ENCODE results near the gene NQO2. TPM values are rescaled to one million over a fixed set of nuclear protein-coding genes. Genes with fewer than 3 reads are reported as not detected.

NQO2 gene
- total and polyA plus RNA-seq, 7 experiments from 2014 or later, result 8.1 to 52.0 (median 26.2) TPM

DNA sequence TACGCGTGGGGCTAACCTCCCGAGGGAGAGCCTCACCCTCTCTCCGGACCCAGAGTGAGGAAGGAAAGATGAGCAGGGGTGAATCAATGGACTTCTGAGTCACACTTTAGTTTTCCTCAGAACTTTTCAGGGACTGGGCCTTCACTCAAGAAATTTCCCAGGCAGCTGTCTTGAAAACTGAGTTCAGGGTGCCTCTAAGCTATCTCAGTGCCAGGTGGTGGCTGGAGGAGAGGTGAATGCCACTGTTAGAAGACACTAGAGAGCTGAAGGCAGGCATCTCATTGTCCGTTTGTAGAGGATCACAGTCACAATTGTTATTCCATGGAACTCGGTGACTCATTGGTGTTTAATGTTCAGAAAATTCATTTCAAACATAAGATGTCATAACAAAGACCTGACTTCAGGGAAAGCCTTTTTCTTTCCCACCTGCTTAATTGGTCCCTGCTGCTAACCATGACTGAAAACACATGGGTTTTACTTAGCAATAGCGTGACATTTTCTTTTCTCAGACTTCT is 23.1 kb upstream of the NQO2 start:
- peak overlapping the region in 1 of 10 donors; percentile 59 for H3K4me3 Mint-ChIP-seq
- H3K27ac Mint-ChIP-seq, result no peak overlapping the region
- H3K9me3 Mint-ChIP-seq, result peaks cover 0 to 7% (median 0%) of the 10 kb centered on the region in 11 donors

DNA sequence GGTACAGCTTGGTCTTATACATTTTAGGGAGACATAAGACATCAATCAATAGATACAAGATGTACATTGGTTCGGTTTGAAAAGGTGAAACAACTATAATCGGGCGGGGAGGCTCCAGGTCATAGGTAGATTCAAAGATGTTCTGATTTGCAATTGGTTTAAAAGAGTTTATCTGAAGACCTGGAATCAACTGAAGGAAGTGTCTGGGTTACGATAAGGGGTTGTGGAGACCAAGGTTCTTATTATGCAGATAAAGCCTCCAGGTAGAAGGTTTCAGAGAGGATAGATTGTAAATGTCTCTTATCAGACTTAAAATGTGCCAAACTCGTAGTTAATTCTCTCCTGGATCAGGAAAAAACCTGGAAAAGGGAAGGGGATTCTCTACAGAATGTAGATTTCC is 22.4 kb upstream of the NQO2 start:
- H3K9me3 Mint-ChIP-seq, result peaks cover 0 to 7% (median 0%) of the 10 kb centered on the region in 11 donors

More for the DNA sequence above, 23.1 kb upstream of the NQO2 start:
- H3K27me3 Mint-ChIP-seq, result peaks cover 0 to 77% (median 4%) of the 10 kb centered on the region in 5 donors
- POLR2A ChIA-PET, result interaction anchor here (0.9 to 4.4 kb wide), 3 partner anchors 12 to 35 kb away, joined by 3 to 33 read pairs (median 29); no protein-coding TSS in a partner anchor
- peaks cover 6 to 20% (median 17%) of the 10 kb centered on the region in 7 donors for H3K4me1 Mint-ChIP-seq
- Histone ChIP-seq H3K9me3 (ENCODE audit: control insufficient read depth in 2 of 3, low read length in 3 of 3) (no peaks in the 10 kb centered on the region), H3K36me3 (ENCODE audit: control insufficient read depth in 2 of 3, insufficient read depth in 3 of 3, low read length in 3 of 3) (no peaks in the 10 kb centered on the region), H3K4me3 (ENCODE audit: low read length) (no peak overlapping the region), H3K27me3 (ENCODE audit: control insufficient read depth in 2 of 2, insufficient read depth in 2 of 2, low read length in 2 of 2) (no peaks in the 10 kb centered on the region), H3K4me1 (ENCODE audit: control insufficient read depth in 2 of 2, insufficient read depth in 2 of 2, low read length in 2 of 2) (peaks cover 7 to 16% of the 10 kb centered on the region in 2 donors), H3K27ac (ENCODE audit: low read depth, low read length) (no peak overlapping the region)
- CTCF ChIA-PET, result interaction anchor here (1.3 kb wide), 1 partner anchor 14 kb away, joined by 3 read pairs; no protein-coding TSS in a partner anchor
- peaks cover 0 to 2% (median 0%) of the 10 kb centered on the region in 5 donors for H3K36me3 Mint-ChIP-seq
- no peak for DNase-seq
- intact Hi-C loops (cut with micrococcal nuclease), result no loop called here
- ATAC-seq, result no peak

DNA sequence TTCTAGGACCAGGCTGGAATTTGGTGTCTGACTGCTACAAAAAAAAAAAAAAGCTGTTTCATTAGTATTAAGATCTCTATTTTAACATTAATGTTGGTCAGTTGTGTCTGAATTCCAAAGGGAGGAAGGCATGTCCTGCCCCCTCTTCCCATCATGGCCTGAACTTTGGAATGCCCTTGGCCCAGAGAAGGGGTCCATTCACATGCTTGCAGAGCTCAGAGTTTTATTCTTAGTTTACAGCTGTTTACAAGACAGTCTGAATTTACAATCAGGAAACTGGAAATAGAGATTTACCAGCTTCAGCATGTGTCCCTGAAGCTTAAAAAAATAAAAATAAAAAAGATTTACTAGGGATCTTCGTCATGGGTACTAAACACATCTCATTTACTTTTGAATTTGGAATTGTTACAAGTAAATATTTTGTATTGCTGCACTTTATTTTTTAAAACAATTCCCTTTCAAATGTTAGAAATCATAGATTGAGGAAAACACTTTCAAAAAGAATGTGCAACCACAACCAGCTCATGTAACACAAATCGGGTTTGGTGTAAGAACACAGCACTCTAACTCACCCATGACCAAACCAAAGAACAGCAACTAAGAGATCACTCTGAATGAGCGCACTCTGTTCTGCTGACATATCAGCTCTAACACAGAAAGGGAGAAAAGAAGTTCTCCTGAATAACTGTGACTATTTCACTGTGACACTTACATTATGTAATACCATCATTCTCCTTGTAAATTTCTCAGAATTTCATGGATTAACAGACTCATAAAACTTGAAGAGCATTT is 21.7 kb upstream of the NQO2 start:
- Histone ChIP-seq H3K4me3 (ENCODE audit: low read length) (no peak overlapping the region), H3K27me3 (ENCODE audit: control insufficient read depth in 2 of 2, insufficient read depth in 2 of 2, low read length in 2 of 2) (no peaks in the 10 kb centered on the region), H3K27ac (ENCODE audit: low read depth, low read length) (no peak overlapping the region), H3K36me3 (ENCODE audit: control insufficient read depth in 2 of 3, insufficient read depth in 3 of 3, low read length in 3 of 3) (no peaks in the 10 kb centered on the region), H3K9me3 (ENCODE audit: control insufficient read depth in 2 of 3, low read length in 3 of 3) (no peaks in the 10 kb centered on the region), H3K4me1 (ENCODE audit: control insufficient read depth in 2 of 2, insufficient read depth in 2 of 2, low read length in 2 of 2) (peaks cover 0 to 11% of the 10 kb centered on the region in 2 donors)
- intact Hi-C loops (cut with micrococcal nuclease), result no loop called here
- no peak for DNase-seq
- Mint-ChIP-seq H3K4me1 (peaks cover 0 to 15% (median 5%) of the 10 kb centered on the region in 7 donors), H3K36me3 (peaks cover 0 to 2% (median 0%) of the 10 kb centered on the region in 5 donors), H3K4me3 (no peak overlapping the region), H3K27me3 (peaks cover 0 to 72% (median 5%) of the 10 kb centered on the region in 5 donors), H3K9me3 (peaks cover 0 to 2% (median 0%) of the 10 kb centered on the region in 11 donors), H3K27ac (no peak overlapping the region)
- ChIA-PET POLR2A (interaction anchor here (1.5 to 4.4 kb wide), 2 partner anchors 11 to 74 kb away, joined by 3 to 29 read pairs; partner anchors contain the start of gene SERPINB9), CTCF (interaction anchor here (1.3 kb wide), 1 partner anchor 12 kb away, joined by 3 read pairs; no protein-coding TSS in a partner anchor)
- ATAC-seq, result no peak

More for the DNA sequence above, 22.4 kb upstream of the NQO2 start:
- peaks cover 0 to 2% (median 0%) of the 10 kb centered on the region in 5 donors for H3K36me3 Mint-ChIP-seq
- POLR2A ChIA-PET, result interaction anchor here (4.0 to 4.4 kb wide), 2 partner anchors 11 to 35 kb away, joined by 29 to 33 read pairs; no protein-coding TSS in a partner anchor
- ATAC-seq, result no peak
- CTCF ChIA-PET, result interaction anchor here (1.3 kb wide), 1 partner anchor 13 kb away, joined by 3 read pairs; no protein-coding TSS in a partner anchor
- peaks cover 0 to 76% (median 5%) of the 10 kb centered on the region in 5 donors for H3K27me3 Mint-ChIP-seq
- no peak overlapping the region for H3K27ac ChIP-seq (ENCODE audit: low read depth, low read length)
- intact Hi-C loops (cut with micrococcal nuclease), result no loop called here
- no peaks in the 10 kb centered on the region for H3K36me3 ChIP-seq (ENCODE audit: control insufficient read depth in 2 of 3, insufficient read depth in 3 of 3, low read length in 3 of 3)
- no peaks in the 10 kb centered on the region for H3K9me3 ChIP-seq (ENCODE audit: control insufficient read depth in 2 of 3, low read length in 3 of 3)
- H3K4me3 Mint-ChIP-seq, result peak overlapping the region in 1 of 10 donors; percentile 23
- no peak for DNase-seq
- no peak overlapping the region for H3K4me3 ChIP-seq (ENCODE audit: low read length)
- H3K4me1 ChIP-seq (ENCODE audit: control insufficient read depth in 2 of 2, insufficient read depth in 2 of 2, low read length in 2 of 2), result peaks cover under 1 to 11% of the 10 kb centered on the region in 2 donors
- H3K4me1 Mint-ChIP-seq, result peaks cover 7 to 14% (median 11%) of the 10 kb centered on the region in 7 donors
- H3K27ac Mint-ChIP-seq, result no peak overlapping the region
- H3K27me3 ChIP-seq (ENCODE audit: control insufficient read depth in 2 of 2, insufficient read depth in 2 of 2, low read length in 2 of 2), result no peaks in the 10 kb centered on the region

GRCh38 chr6:2978923-2979322 is 20.8 kb upstream of the NQO2 start:
- Mint-ChIP-seq H3K4me1 (peaks cover 0 to 19% (median 6%) of the 10 kb centered on the region in 7 donors), H3K4me3 (no peak overlapping the region), H3K27me3 (peaks cover 0 to 73% (median 5%) of the 10 kb centered on the region in 5 donors), H3K36me3 (no peaks in the 10 kb centered on the region), H3K27ac (peak overlapping the region in 1 of 9 donors; percentile 8), H3K9me3 (no peaks in the 10 kb centered on the region)
- POLR2A ChIA-PET, result interaction anchor here (1.3 to 4.4 kb wide), 3 partner anchors 10 to 75 kb away, joined by 3 to 29 read pairs (median 3); partner anchors contain the start of gene SERPINB9
- H3K9me3 ChIP-seq (ENCODE audit: control insufficient read depth in 2 of 3, low read length in 3 of 3), result no peaks in the 10 kb centered on the region
- DNase-seq (no peak), ATAC-seq (no peak)
- no peak overlapping the region for H3K27ac ChIP-seq (ENCODE audit: low read depth, low read length)
- CTCF ChIA-PET, result no interaction called here
- no peaks in the 10 kb centered on the region for H3K27me3 ChIP-seq (ENCODE audit: control insufficient read depth in 2 of 2, insufficient read depth in 2 of 2, low read length in 2 of 2)
- H3K4me3 ChIP-seq (ENCODE audit: low read length), result no peak overlapping the region
- intact Hi-C loops (cut with micrococcal nuclease), result no loop called here
- peaks cover 0 to 7% of the 10 kb centered on the region in 2 donors for H3K4me1 ChIP-seq (ENCODE audit: control insufficient read depth in 2 of 2, insufficient read depth in 2 of 2, low read length in 2 of 2)
- H3K36me3 ChIP-seq (ENCODE audit: control insufficient read depth in 2 of 3, insufficient read depth in 3 of 3, low read length in 3 of 3), result no peaks in the 10 kb centered on the region

GRCh38 chr6:2979819-2980464 is 19.8 kb upstream of the NQO2 start:
- H3K27ac ChIP-seq (ENCODE audit: low read depth, low read length), result no peak overlapping the region
- intact Hi-C loops (cut with micrococcal nuclease), result no loop called here
- no peaks in the 10 kb centered on the region for H3K9me3 Mint-ChIP-seq
- no peak overlapping the region for H3K4me3 ChIP-seq (ENCODE audit: low read length)
- no peaks in the 10 kb centered on the region for H3K36me3 Mint-ChIP-seq
- H3K27me3 ChIP-seq (ENCODE audit: control insufficient read depth in 2 of 2, insufficient read depth in 2 of 2, low read length in 2 of 2), result no peaks in the 10 kb centered on the region
- no peaks in the 10 kb centered on the region for H3K36me3 ChIP-seq (ENCODE audit: control insufficient read depth in 2 of 3, insufficient read depth in 3 of 3, low read length in 3 of 3)
- no peak for ATAC-seq
- ChIA-PET POLR2A (interaction anchor here (1.2 to 4.4 kb wide), 4 partner anchors 9 to 130 kb away, joined by 3 to 29 read pairs (median 3); partner anchors contain the start of gene SERPINB9), CTCF (interaction anchor here (0.6 to 1.5 kb wide), 2 partner anchors 10 to 346 kb away, joined by 3 to 6 read pairs; no protein-coding TSS in a partner anchor)
- peaks cover 0 to 7% of the 10 kb centered on the region in 2 donors for H3K4me1 ChIP-seq (ENCODE audit: control insufficient read depth in 2 of 2, insufficient read depth in 2 of 2, low read length in 2 of 2)
- peaks cover 0 to 19% (median 6%) of the 10 kb centered on the region in 7 donors for H3K4me1 Mint-ChIP-seq
- H3K27me3 Mint-ChIP-seq, result peaks cover 0 to 70% (median 5%) of the 10 kb centered on the region in 5 donors
- no peak for DNase-seq
- H3K4me3 Mint-ChIP-seq, result no peak overlapping the region
- no peak overlapping the region for H3K27ac Mint-ChIP-seq
- no peaks in the 10 kb centered on the region for H3K9me3 ChIP-seq (ENCODE audit: control insufficient read depth in 2 of 3, low read length in 3 of 3)

GRCh38 chr6:2980465-2980855 is 19.2 kb upstream of the NQO2 start:
- Mint-ChIP-seq H3K27me3 (peaks cover 0 to 73% (median 5%) of the 10 kb centered on the region in 5 donors), H3K4me3 (no peak overlapping the region), H3K4me1 (peaks cover 0 to 19% (median 6%) of the 10 kb centered on the region in 7 donors), H3K27ac (peak overlapping the region in 1 of 9 donors; percentile 22), H3K36me3 (no peaks in the 10 kb centered on the region), H3K9me3 (no peaks in the 10 kb centered on the region)
- intact Hi-C loops (cut with micrococcal nuclease), result no loop called here
- peaks cover 0 to 7% of the 10 kb centered on the region in 2 donors for H3K4me1 ChIP-seq (ENCODE audit: control insufficient read depth in 2 of 2, insufficient read depth in 2 of 2, low read length in 2 of 2)
- no peak overlapping the region for H3K4me3 ChIP-seq (ENCODE audit: low read length)
- DNase-seq, result no peak
- no peaks in the 10 kb centered on the region for H3K27me3 ChIP-seq (ENCODE audit: control insufficient read depth in 2 of 2, insufficient read depth in 2 of 2, low read length in 2 of 2)
- POLR2A ChIA-PET, result interaction anchor here (1.0 to 4.4 kb wide), 4 partner anchors 8 to 131 kb away, joined by 3 to 29 read pairs (median 4); partner anchors contain the start of gene SERPINB6
- H3K36me3 ChIP-seq (ENCODE audit: control insufficient read depth in 2 of 3, insufficient read depth in 3 of 3, low read length in 3 of 3), result no peaks in the 10 kb centered on the region
- H3K27ac ChIP-seq (ENCODE audit: low read depth, low read length), result no peak overlapping the region
- CTCF ChIA-PET, result interaction anchor here (0.6 to 1.5 kb wide), 2 partner anchors 9 to 346 kb away, joined by 3 to 6 read pairs; no protein-coding TSS in a partner anchor
- ATAC-seq, result no peak
- no peaks in the 10 kb centered on the region for H3K9me3 ChIP-seq (ENCODE audit: control insufficient read depth in 2 of 3, low read length in 3 of 3)
